ENCODE results near the gene PPIL4. TPM values are rescaled to one million over a fixed set of nuclear protein-coding genes. Genes with fewer than 3 reads are reported as not detected.

The PPIL4 gene
- total and polyA plus RNA-seq, 2 of the 13 experiments (the other 11 are each of a cell fraction or from before 2014, with no cell fraction given) = 5.5 to 46.0 TPM

GRCh38 chr6:149484733-149485700 is 60.8 kb downstream of the PPIL4 start, which contains the start of gene ZC3H12D (continued):
- TF ChIP-seq ZNF207 (IDR thresholded peaks at IDR 0.05; ENCODE audit: borderline replicate concordance) = no peak
- TF ChIP-seq MNT (IDR thresholded peaks at IDR 0.05) = peak; percentile 61
- peak; percentile 79; the same call in 1 of the 2 replicates for TF ChIP-seq ZNF598 (CRISPR knock-in tag; IDR thresholded peaks at IDR 0.05; ENCODE audit: borderline replicate concordance)
- TF ChIP-seq TOE1 (CRISPR knock-in tag; IDR thresholded peaks at IDR 0.05) = 0 out of 2 replicates have a peak, but pooled peaks have one; percentile 26
- TF ChIP-seq HNRNPUL1 (IDR thresholded peaks at IDR 0.05; ENCODE audit: low read depth, low read length) = no peak
- TF ChIP-seq ZNF850 (CRISPR knock-in tag; conservative IDR thresholded peaks at IDR 0.05) = peak; percentile 74; the same call in 1 of the 2 replicates
- TF ChIP-seq GTF2F1 (IDR thresholded peaks at IDR 0.05; ENCODE audit: low read length) = no peak
- TF ChIP-seq KAT8 (CRISPR knock-in tag; IDR thresholded peaks at IDR 0.05) = peak; percentile 80
- peak; percentile 98 for TF ChIP-seq NFKBIZ (CRISPR knock-in tag; IDR thresholded peaks at IDR 0.05)
- TF ChIP-seq, protein P1, sequence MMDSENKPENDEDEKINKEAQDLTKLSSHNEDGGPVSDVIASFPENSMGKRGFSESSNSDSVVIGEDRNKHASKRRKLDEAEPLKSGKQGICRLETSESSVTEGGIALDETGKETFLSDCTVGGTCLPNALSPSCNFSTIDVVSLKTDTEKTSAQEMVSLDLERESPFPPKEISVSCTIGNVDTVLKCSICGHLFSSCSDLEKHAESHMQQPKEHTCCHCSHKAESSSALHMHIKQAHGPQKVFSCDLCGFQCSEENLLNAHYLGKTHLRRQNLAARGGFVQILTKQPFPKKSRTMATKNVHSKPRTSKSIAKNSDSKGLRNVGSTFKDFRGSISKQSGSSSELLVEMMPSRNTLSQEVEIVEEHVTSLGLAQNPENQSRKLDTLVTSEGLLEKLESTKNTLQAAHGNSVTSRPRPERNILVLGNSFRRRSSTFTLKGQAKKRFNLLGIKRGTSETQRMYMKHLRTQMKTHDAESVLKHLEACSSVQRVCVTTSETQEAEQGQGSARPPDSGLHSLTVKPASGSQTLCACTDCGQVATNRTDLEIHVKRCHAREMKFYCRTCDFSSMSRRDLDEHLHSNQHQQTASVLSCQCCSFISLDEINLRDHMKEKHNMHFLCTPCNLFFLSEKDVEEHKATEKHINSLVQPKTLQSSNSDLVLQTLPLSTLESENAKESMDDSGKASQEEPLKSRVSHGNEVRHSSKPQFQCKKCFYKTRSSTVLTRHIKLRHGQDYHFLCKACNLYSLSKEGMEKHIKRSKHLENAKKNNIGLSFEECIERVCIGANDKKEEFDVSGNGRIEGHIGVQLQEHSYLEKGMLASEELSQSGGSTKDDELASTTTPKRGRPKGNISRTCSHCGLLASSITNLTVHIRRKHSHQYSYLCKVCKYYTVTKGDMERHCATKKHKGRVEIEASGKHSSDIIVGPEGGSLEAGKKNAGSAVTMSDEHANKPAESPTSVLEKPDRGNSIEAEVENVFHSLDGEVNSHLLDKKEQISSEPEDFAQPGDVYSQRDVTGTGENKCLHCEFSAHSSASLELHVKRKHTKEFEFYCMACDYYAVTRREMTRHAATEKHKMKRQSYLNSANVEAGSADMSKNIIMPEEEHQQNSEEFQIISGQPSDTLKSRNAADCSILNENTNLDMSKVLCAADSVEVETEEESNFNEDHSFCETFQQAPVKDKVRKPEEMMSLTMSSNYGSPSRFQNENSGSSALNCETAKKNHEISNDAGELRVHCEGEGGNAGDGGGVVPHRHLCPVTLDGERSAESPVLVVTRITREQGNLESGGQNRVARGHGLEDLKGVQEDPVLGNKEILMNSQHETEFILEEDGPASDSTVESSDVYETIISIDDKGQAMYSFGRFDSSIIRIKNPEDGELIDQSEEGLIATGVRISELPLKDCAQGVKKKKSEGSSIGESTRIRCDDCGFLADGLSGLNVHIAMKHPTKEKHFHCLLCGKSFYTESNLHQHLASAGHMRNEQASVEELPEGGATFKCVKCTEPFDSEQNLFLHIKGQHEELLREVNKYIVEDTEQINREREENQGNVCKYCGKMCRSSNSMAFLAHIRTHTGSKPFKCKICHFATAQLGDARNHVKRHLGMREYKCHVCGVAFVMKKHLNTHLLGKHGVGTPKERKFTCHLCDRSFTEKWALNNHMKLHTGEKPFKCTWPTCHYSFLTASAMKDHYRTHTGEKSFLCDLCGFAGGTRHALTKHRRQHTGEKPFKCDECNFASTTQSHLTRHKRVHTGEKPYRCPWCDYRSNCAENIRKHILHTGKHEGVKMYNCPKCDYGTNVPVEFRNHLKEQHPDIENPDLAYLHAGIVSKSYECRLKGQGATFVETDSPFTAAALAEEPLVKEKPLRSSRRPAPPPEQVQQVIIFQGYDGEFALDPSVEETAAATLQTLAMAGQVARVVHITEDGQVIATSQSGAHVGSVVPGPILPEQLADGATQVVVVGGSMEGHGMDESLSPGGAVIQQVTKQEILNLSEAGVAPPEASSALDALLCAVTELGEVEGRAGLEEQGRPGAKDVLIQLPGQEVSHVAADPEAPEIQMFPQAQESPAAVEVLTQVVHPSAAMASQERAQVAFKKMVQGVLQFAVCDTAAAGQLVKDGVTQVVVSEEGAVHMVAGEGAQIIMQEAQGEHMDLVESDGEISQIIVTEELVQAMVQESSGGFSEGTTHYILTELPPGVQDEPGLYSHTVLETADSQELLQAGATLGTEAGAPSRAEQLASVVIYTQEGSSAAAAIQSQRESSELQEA (CRISPR knock-in tag; IDR thresholded peaks at IDR 0.05; ENCODE audit: not compliant biosample characterization) = no peak
- TF ChIP-seq, protein P2, sequence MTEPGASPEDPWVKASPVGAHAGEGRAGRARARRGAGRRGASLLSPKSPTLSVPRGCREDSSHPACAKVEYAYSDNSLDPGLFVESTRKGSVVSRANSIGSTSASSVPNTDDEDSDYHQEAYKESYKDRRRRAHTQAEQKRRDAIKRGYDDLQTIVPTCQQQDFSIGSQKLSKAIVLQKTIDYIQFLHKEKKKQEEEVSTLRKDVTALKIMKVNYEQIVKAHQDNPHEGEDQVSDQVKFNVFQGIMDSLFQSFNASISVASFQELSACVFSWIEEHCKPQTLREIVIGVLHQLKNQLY (CRISPR knock-in tag; IDR thresholded peaks at IDR 0.05) = peak; percentile 20; the same call in 1 of the 2 replicates
- 0 out of 2 replicates have a peak, but pooled peaks have one; percentile 74 for TF ChIP-seq SMAD9 (CRISPR knock-in tag; IDR thresholded peaks at IDR 0.05)
- peak; percentile 61; the same call in 1 of the 2 replicates for TF ChIP-seq ZNF615 (CRISPR knock-in tag; IDR thresholded peaks at IDR 0.05; ENCODE audit: borderline replicate concordance)
- TF ChIP-seq SRSF1 (optimal IDR thresholded peaks at IDR 0.05; ENCODE audit: low read depth, low read length) = peak; percentile 82
- TF ChIP-seq MLLT10 (CRISPR knock-in tag; IDR thresholded peaks at IDR 0.05) = no peak
- peak; percentile 72 for TF ChIP-seq RCOR2 (CRISPR knock-in tag; IDR thresholded peaks at IDR 0.05)
- TF ChIP-seq SALL2 (CRISPR knock-in tag; IDR thresholded peaks at IDR 0.05) = no peak
- TF ChIP-seq RBFOX2 (IDR thresholded peaks at IDR 0.05; ENCODE audit: low read depth, low read length) = no peak
- TF ChIP-seq U2AF1 (optimal IDR thresholded peaks at IDR 0.05; ENCODE audit: low read depth, low read length) = no peak
- no peak for TF ChIP-seq ZNF383 (CRISPR knock-in tag; IDR thresholded peaks at IDR 0.05; ENCODE audit: borderline replicate concordance)
